ENCODE results near the gene UBALD2.
"Not testable (repeated sequence)": the region's sequence is repeated elsewhere in the genome, so short reads cannot be mapped to it uniquely, and the experiment has no call there.

UBALD2 gene

DNA sequence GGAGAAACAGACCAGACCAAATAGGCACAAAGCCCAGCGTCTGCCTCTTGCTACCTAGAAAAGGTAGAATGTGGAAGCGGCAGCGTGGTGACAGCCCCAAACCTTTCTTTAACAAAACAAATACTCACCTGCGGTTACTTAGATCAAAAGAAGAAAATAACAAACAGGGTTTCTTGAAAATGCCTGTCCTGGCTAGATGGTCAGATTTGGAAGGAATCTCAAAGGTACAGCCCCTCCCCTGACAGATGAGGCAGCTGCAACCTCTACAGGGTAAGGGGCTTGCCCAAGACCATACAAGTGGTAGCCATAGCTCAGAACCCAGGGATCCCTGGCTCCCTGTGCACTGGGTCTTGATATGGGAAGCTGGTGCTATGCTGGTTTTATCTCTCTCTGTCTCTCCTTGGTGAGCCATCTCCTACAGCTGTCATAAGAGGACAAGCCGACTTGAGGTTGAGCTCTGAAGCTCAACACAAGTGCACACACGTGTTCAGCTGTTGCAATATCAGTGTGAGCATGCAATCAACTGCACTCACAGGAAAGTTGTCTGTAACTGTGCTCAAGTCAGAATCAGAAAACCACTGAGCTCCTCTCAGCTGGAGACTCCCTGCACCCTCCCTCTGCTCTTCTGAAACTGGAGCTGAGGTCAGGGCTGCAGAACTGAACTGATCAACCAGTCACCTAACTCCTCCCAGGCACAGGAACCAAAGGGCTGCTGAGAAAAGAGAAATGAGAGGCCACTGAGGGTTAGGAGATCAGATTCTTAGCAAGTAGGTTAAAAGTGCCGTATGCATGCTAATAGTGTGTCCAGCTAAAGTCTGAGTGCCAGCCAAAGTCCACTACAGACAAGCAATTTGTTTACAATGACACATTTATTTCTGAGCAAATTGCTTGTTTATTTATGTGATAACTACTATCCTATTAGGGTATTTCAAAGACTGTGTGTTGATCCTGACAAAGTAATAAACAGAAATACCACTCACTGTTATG, 18.8 kb upstream of the UBALD2 start:
- ATAC-seq: peak; percentile 95 to 96

GRCh38 chr17:76247304-76247703, 17.8 kb upstream of the UBALD2 start:
- no peak for ATAC-seq

DNA sequence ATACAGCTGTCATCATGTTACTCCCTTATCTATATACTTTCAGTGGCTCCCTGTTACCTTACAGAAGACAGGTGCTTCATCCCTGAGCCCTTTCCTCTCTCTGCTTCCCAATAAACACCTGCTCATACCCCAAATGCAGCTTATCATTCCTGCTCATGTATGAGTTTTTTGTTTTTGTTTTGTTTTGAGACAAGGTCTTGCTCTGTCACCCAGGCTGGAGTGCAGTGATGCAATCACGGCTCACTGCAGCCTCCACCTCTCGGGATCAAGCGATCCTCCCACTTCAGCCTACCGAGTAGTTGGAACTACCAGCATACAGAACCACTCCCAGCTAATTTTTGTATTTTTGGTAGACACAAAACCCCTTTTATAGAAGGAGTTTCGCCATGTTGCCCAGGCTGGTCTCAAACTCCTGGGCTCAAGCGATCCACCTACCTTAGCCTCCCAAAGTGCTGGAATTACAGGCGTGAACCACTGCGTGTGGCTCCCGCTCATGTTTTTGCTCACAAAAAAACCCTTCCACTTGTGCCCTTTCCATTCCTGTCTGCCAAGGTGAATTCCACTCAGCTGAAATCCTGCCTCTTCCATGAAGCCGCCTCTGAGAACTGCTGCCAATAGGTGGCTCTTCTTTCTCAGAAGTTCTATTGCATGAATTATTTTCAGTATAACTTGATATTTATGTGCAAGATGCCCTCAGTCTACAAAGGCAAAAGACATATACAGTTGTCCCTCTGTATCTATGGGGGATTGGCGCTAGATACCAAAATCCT, 16.9 kb upstream of the UBALD2 start:
- no peak for ATAC-seq

- no peak for ATAC-seq
Measured at GRCh38 chr17:76250141-76250540, 15.0 kb upstream of the UBALD2 start.

GRCh38 chr17:76251478-76252039, 13.6 kb upstream of the UBALD2 start:
- no peak for ATAC-seq

DNA sequence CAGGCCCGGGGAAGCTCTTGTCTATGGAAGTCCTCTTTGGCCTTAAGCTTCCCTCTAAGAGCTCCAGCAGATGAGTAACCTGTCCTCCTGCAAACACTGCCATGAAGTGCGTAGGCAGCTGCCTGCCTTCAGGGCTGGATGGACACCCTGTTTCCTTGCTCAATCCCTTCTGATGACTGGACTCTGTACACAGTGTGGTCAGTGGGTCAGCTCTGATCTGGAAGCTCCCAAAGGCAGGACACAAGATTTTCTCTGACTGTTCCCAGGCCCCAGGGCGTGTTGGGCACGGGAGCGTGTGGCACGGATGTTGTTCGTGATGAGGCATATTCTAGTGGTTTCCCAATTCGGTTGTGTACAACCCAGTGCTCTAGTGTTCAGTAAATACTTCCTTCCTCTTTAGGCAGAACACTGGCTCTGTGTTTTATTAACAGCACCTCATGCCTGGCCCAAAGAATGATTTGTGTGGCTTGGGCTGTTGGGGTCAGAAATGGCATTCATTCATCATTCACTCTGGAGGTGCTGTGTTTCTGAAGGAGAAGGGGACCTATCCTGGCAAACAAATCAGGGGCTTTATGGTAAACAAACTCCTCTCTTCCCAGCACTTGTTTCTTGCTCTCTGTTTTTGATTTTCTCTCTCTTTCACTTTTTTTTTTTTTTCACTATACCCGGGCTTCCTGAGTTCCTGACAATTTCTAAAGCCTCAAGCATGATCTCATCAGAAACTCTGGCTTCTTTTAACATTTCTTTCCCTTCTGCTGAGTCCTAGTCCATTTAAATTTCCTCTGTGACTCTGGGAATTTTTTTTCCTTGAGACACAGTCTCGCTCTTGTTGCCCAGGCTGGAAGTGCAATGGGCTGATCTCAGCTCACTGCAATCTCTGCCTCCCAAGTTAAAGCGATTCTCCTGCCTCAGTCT, 12.9 kb upstream of the UBALD2 start:
- ATAC-seq: peak; percentile 83 to 92

DNA sequence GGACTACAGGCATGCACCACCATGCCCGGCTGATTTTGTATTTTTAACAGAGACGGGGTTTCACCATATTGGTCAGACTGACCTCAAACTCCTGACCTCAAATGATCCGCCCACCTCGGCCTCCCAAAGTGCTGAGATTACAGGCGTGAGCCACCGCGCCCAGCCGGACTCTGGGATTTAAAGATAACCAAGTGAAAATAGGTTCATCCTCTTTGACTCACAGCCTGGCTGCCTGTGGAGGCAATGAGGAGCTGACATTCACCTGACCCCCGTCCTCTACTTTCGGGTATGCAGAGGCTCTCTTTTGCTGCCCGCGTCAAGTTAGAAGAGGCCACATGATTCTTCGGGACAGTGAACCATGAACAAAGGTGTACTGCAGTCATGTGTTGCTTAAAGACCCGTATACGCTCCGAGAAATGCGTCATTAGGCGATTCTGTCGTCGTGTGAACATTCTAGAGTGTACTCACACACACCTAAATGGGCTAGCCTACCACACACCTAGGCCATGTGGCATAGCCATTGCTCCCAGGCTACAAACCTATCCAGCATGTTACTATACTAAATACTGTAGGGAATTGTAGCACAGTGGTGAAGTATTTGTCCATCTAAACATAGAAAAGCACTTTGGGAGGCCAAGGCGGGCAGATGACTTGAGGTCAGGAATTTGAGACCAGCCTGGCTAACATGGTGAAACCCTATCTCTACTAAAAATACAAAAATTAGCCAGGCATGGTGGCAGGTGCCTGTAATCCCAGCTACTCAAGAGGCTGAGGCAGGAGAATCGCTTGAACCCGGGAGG, 12.0 kb upstream of the UBALD2 start:
- ATAC-seq: not testable (repeated sequence)

DNA sequence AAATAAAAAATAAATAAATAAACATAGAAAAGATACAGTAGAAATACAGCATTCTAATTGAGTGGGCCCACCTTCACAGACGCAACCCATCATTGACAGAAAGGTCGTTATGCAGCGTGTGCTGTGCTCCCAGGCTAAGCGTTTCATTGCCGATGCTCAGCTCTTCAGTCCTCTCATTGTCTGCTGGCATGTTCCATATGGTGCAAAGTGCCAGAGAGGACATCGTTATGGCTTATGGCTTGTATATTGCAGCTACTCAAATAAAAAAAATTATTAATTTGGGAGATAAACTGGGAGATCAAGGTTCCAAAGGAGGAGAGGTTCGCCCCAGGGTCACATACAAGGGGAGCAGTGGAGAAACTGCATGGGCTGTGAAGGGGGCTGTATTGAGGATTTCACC, 11.3 kb upstream of the UBALD2 start:
- no peak for ATAC-seq

DNA sequence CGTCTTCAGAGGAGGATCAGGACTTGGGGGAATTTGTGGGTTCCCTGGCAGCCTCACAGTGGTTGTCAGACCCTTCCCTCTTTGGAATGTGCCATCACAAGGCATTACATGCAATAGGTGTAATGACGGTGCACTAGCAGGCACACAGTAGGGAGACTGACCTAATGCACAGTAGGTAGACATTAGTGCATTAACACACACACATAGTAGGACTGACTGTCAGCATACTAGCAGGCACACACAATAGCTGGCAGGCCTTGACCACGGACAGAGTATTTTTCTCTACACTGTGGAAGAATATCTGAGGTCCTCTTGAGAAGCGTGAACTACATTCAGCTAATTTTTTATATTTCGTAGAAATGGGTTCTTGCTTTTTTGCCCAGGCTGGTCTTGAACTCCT, 10.9 kb upstream of the UBALD2 start:
- no peak for ATAC-seq

DNA sequence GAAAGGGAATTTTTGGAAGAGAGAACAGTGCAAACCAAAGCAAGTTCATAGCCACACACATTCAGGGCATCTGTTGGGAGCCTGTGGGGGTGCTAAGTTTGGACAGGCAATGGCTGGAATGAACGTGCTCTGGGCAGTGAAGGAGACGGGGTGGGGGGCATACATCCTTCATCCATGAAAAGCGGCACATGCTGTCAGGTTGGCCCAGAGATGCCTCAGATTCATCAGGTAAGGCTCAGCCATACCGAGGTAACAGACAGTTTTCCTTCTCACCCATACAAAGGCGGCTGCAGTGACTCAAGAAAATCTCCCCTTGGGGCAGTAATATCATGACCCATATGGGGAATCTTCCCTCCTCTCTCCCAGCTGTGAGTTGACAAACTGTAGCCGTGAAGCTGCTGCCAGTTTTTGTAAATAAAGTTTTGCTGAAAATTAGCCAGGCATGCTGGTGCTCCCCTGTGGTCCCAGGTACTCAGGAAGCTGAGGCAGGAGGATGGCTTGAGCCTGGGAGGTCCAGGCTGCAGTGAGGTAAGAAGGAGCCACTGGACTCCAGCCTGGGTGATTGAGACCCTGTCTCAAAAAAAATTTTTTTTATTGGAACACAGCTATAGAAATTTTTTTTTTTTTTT, 9.2 kb upstream of the UBALD2 start:
- ATAC-seq: peak in 1 of 2 donors; percentile 11

DNA sequence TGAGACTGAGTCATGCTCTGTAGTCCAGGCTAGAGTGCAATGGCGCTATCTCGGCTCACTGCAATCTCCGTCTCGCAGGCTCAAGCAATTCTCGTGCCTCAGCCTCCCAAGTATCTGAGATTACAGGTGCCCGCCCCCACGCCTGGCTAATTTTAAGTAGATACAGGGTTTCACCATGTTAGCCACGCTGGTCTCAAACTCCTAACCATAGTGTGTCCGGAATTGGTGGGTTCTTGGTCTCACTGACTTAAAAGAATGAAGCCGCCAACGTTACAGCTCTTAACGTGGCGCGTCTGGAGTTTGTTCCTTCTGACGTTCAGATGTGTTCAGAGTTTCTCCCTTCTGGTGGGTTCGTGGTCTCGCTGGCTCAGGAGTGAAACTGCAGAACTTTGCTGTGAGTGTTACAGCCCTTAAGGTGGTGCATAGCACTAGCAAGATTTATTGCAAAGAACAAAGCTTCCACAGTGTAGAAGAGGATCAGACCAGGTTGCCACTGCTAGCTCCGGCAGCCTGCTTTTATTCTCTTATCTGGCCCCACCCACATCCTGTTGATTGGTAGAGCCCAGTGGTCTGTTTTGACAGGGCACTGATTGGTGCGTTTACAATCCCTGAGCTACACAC, 8.6 kb upstream of the UBALD2 start:
- peak; percentile 41 to 45 for ATAC-seq

- no peak for ATAC-seq
Measured at GRCh38 chr17:76260220-76260619, 4.9 kb upstream of the UBALD2 start.

DNA sequence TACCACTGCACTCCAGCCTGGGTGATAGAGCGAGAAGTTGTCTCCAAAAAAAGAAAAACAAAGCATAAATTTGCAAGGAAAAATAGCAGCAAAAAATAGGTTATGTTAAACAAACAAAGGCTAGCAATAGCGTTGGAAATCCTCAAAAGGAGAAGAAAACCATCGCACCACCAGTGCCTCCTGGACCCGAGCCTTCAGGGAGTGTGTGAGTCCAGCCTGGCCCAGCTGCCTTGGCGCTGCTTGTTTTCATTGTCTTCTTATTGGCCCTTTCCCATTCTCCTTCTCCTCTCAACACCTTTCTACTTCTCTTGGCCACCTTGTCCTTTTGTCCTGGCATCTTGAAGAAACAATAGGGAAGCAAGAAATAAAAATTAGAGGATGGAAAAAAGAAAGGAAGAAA, 4.5 kb upstream of the UBALD2 start:
- ATAC-seq: no peak

GRCh38 chr17:76261421-76262215, 3.5 kb upstream of the UBALD2 start:
- no peak for ATAC-seq

DNA sequence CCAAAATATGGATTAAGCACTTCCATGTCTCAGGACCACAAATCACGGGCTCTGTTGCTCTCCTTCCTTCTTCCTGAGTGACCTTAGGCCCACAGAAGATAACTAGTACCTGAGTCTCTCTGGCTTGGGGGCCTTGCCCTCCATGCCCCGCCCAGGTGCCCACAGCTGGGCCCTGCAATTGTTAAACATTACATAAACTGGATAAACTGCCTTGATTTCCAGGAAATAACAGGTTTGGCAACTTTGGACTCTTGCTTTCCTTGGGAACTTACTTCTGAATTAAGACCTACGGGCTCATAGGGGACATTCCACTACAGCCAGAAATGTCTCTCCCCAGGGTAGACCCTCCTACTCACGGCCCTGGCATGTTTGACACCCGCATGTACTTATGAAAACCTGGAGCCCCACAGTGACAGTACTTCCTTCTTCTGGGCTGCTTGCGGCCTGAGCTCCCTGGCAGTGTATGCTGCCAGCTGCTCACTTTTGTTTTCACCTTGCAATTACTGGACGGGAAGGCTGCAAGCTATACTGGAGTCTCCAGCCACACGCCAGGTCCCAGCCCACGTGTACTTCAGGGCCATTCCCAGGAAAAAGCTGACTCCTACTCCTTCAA, 2.3 kb upstream of the UBALD2 start:
- no peak for ATAC-seq

DNA sequence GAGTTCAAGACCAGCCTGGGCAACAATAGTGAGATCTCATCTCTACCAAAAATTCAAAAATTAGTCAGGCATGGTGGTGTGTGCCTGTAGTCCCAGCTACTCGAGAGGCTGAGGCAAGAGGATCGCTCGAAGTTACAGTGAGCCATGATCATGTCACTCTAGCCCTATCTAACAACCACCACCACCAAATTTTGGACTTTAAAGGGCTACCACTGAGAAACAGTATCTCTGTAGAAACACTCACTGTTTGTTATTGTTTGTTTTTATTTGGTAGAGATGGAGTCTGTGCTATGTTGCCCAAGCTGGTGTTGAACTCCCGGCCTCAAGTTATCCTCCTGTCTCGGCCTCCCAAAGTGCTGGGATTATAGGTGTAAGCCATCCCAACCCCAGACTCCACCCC, 1.3 kb upstream of the UBALD2 start:
- no peak for ATAC-seq

DNA sequence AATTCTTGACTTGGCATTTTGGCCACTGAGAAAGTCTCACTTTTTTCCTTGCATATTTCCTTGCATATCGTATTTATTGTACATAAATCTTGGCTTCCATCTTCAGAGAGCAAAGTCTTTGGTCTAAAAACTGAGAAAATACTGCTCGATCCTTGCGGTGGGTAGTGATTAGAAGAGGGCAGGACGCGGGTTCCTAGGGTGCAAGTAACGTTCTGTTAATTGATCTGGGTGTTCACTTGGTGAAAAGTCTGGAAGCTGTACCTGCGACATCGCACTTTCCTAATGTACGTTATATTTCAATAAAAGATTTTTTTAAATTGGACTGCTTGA, 758 bp upstream of the UBALD2 start:
- ATAC-seq: peak in 1 of 2 donors; percentile 0

- no peak for ATAC-seq
Measured at GRCh38 chr17:76265624-76266243, 586 bp downstream of the UBALD2 start.
